PC-3 (cell line): ENCODE data around the gene ASB18.

Source experiments
- EZH2phosphoT487 ChIP-seq: fragments of 300-600 bp; sonication (generic); IDR thresholded peaks from 2 replicates; pipeline ENCODE4 v1.6.1; 2018; ENCODE audit warnings: mild to moderate bottlenecking, antibody characterized with exemption, low read length, borderline replicate concordance
- TF ChIP-seq, protein P1 (sequence below): fragments of 300-600 bp; sonication (generic); conservative IDR thresholded peaks from 2 replicates; pipeline ENCODE4 v1.5.1; 2017; ENCODE audit warnings: antibody characterized with exemption, low read depth, mild to moderate bottlenecking, low read length

DNA sequence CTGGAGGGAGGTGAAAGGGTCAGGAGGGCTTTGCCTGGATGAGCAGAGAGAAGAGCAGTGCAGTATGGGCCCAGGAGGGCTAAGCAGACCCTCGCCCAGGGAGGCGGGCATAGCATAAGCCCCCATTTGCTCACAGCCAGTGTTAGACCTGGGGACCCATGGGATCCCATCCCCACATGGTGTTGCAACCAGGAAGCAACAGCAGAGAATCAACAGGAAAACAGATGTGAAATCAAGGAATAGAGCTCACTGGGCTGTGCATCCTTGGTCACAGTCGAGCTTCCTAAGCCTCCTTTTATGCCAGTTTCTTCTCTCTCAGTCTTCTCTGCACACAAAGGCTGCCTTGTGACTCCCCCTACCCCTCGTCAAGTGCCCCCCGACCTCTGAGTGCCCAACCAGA is 19.9 kb downstream of the ASB18 start:
- TF ChIP-seq, protein P1, sequence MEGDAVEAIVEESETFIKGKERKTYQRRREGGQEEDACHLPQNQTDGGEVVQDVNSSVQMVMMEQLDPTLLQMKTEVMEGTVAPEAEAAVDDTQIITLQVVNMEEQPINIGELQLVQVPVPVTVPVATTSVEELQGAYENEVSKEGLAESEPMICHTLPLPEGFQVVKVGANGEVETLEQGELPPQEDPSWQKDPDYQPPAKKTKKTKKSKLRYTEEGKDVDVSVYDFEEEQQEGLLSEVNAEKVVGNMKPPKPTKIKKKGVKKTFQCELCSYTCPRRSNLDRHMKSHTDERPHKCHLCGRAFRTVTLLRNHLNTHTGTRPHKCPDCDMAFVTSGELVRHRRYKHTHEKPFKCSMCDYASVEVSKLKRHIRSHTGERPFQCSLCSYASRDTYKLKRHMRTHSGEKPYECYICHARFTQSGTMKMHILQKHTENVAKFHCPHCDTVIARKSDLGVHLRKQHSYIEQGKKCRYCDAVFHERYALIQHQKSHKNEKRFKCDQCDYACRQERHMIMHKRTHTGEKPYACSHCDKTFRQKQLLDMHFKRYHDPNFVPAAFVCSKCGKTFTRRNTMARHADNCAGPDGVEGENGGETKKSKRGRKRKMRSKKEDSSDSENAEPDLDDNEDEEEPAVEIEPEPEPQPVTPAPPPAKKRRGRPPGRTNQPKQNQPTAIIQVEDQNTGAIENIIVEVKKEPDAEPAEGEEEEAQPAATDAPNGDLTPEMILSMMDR, result no peak
- TF ChIP-seq EZH2phosphoT487, result no peak
